SK-N-SH treated with all-trans-retinoic acid at 6 μM for 48 hours (cell line): Measurements from ENCODE around the gene FNDC3B.

Experiments
- ARNTL ChIP-seq: fragments of 450-650 bp; formaldehyde crosslinking; IDR thresholded peaks from 2 replicates; pipeline ENCODE4 v1.5.0; 2020; ENCODE audit warnings: low read depth, mild to moderate bottlenecking, moderate library complexity, borderline replicate concordance
- TCF4 ChIP-seq: fragments of 250-450 bp; sonication (Bioruptor Pico); IDR thresholded peaks from 2 replicates; pipeline ENCODE4 v1.8.0; 2021; ENCODE audit warnings: mild to moderate bottlenecking, moderate library complexity, borderline replicate concordance
- ZFP3 ChIP-seq: fragments of 250-450 bp; sonication (Bioruptor Pico); IDR thresholded peaks from 2 replicates; pipeline ENCODE4 v1.5.0; 2020; ENCODE audit warnings: mild to moderate bottlenecking, moderate library complexity

GRCh38 chr3:172388412-172389078 is 349.2 kb downstream of the FNDC3B start:
- no peak for TF ChIP-seq ARNTL (CRISPR knock-in tag)
- TF ChIP-seq TCF4: no peak
- TF ChIP-seq ZFP3: no peak
